Aorta (tissue), 5 donors: ENCODE measurements around the gene SLC19A2. TPM values are rescaled to one million over a fixed set of nuclear protein-coding genes. Genes with fewer than 3 reads are reported as not detected.
A peak's percentile ranks its signal among the peaks of the same experiment; 100 is the strongest.

Experiments used
- ATAC-seq: fragments of 200-7000 bp; cut with Tn5 transposase; one replicate; pipeline ENCODE4 v1.9.1; 2022; ENCODE audit warnings: moderate library complexity; ENCODE audit not compliant: low FRiP score
- DNase-seq, 2 donors: peaks; one replicate each; pipeline ENCODE4 v3.0.0-alpha.2; 2020
- H3K27ac ChIP-seq, 2 donors: one replicate each; pipeline ENCODE4 v1.5.1; 2013; ENCODE audit warnings: low read length in 2 of 2, mild to moderate bottlenecking in 2 of 2, moderate library complexity in 2 of 2, control low read depth in 1 of 2, inconsistent platforms in 1 of 2, low read depth in 1 of 2
- H3K27me3 ChIP-seq, 2 donors: one replicate each; pipeline ENCODE4 v1.6.1; 2013; ENCODE audit warnings: control low read depth in 1 of 2, low read length in 1 of 2, mild to moderate bottlenecking in 1 of 2, moderate library complexity in 1 of 2; ENCODE audit not compliant: insufficient read depth in 2 of 2, control insufficient read depth in 1 of 2
- H3K36me3 ChIP-seq, 2 donors: one replicate each; pipeline ENCODE4 v1.6.1; 2013; ENCODE audit warnings: control low read depth in 1 of 2, low read length in 1 of 2, mild to moderate bottlenecking in 1 of 2; ENCODE audit not compliant: insufficient read depth in 2 of 2, control insufficient read depth in 1 of 2
- H3K4me1 ChIP-seq, 2 donors: one replicate each; pipeline ENCODE4 v1.6.1; 2013; ENCODE audit warnings: low read length in 2 of 2, control low read depth in 1 of 2, mild to moderate bottlenecking in 1 of 2, moderate library complexity in 1 of 2; ENCODE audit not compliant: insufficient read depth in 2 of 2, control insufficient read depth in 1 of 2
- H3K4me3 ChIP-seq, 2 donors: one replicate each; pipeline ENCODE4 v1.5.1; 2013; ENCODE audit warnings: low read length in 2 of 2, control low read depth in 1 of 2, mild to moderate bottlenecking in 1 of 2
- H3K9me3 ChIP-seq: one replicate; pipeline ENCODE4 v1.6.1; 2013; ENCODE audit warnings: mild to moderate bottlenecking, low read length; ENCODE audit not compliant: control insufficient read depth
- WGBS, 2 donors: extraction: QIAGEN DNeasy Blood & Tissue Kit; methylation state at CpG; one replicate each; pipeline ENCODE4 v1.1.7; 2013; 5-methylcytosine and 5-hydroxymethylcytosine counted together
- intact Hi-C, 2 donors: fragments of 100-400 bp; cut with DNase I; formaldehyde crosslinking; loops; one replicate each; pipeline versions ENCODE4 v1.14.2 to v1.15.0; 2022
- polyA plus RNA-seq, 2 donors: library from polyadenylated mRNA; stranded (reverse); fragments of 200-250 nt; gene quantifications; one replicate each; pipeline ENCODE4 v1.2.3, GENCODE V29; 2013
- total RNA-seq, 2 donors: library from RNA; stranded (reverse); fragmentation: NEBNext Ultra II Directional; extraction: Animal tissue kit (Norgen Biotek cat#: 25700); gene quantifications; one replicate each; pipeline ENCODE4 v1.2.1, GENCODE V29; 2021
- donor health status: healthy with polysubstance abuse.
- donor health status: Bipolar disorder and iron deficiency.
- donor health status: DM: no; HTN: no; CAD: no.
- donor health status: DM: no; HTN: no; CAD: no.
- donor health status: DM: yes; HTN: yes; CAD: no.

The SLC19A2 gene
- total and polyA plus RNA-seq, 4 donors: 3.5 to 26.9 (median 8.4) TPM

GRCh38 chr1:169527001-169527400, 41.3 kb upstream of the SLC19A2 start:
- ATAC-seq (no peak), DNase-seq (no peak)
- Histone ChIP-seq H3K27me3 (no peaks in the 10 kb centered on the region), H3K9me3 (no peaks in the 10 kb centered on the region), H3K4me3 (no peak overlapping the region), H3K4me1 (no peaks in the 10 kb centered on the region), H3K27ac (no peak overlapping the region), H3K36me3 (no peaks in the 10 kb centered on the region)
- intact Hi-C loops: no loop called here
- 37 to 55% methylated on average over 3 of the region's 3 CpGs for WGBS, 2 donors

DNA sequence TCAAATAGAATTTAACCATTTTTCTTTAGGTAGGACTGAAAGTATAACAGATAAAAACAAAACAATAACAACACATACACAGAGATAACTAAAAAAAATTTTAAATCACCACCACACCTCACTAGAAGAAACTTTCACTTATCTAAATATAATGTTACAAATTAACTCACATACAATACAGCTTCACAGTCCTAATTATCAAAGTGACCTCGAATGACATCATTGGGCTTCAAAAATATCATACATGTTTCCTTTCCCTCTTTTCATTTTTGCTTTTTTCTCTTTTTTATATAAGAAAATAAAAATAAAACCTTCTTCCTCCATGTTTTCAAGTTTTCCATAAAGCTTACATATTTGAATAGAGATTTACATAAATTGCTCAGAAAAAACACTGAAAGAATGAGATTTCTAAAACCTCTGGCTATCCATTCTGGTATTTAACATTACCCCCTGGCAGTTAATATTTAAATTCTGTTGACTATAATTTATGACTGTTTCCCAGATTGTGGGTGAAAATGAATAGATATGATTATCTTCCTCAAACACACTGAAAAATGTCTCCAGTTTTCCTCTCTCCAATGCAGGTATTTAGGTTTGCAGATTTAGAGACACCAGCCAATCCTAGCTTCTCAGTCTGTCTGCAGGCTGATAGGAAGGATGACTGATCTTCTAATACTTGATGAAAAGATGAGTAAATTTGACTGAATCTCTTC, 40.5 kb upstream of the SLC19A2 start:
- Histone ChIP-seq H3K9me3 (no peaks in the 10 kb centered on the region), H3K4me1 (no peaks in the 10 kb centered on the region), H3K27ac (no peak overlapping the region), H3K27me3 (no peaks in the 10 kb centered on the region), H3K36me3 (no peaks in the 10 kb centered on the region), H3K4me3 (no peak overlapping the region)
- intact Hi-C loops: no loop called here
- no peak for DNase-seq
- WGBS, 2 donors: 88 to 90% methylated on average over 1 of the region's 1 CpG
- ATAC-seq: no peak

GRCh38 chr1:169525391-169525790, 39.6 kb upstream of the SLC19A2 start:
- Histone ChIP-seq H3K27me3 (no peaks in the 10 kb centered on the region), H3K27ac (no peak overlapping the region), H3K9me3 (no peaks in the 10 kb centered on the region), H3K4me1 (no peaks in the 10 kb centered on the region), H3K36me3 (no peaks in the 10 kb centered on the region), H3K4me3 (no peak overlapping the region)
- intact Hi-C loops: no loop called here
- ATAC-seq: no peak
- DNase-seq: no peak
- WGBS, 2 donors: 71 to 81% methylated on average over 1 of the region's 1 CpG

DNA sequence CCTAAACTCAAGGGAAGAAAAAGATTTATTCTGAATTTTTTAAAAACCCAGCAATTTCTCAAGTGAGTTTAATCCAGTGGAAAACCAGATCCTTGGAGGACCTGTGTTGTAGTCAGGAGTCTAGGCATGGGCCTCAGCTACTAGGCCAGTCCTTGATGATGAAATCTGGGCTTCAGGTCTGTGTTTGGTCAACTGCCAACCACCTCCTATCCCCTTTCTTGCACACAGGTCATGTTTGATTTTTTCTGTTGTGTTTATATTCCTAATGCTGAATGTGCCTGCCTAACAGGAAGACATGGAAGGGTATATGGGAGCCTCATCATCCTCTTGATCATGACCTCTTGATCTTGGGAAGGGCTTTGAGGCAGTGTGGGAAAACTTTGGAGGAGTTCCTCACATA, 38.2 kb upstream of the SLC19A2 start:
- Histone ChIP-seq H3K36me3 (no peaks in the 10 kb centered on the region), H3K27me3 (no peaks in the 10 kb centered on the region), H3K27ac (no peak overlapping the region), H3K9me3 (no peaks in the 10 kb centered on the region), H3K4me3 (no peak overlapping the region), H3K4me1 (no peaks in the 10 kb centered on the region)
- DNase-seq: no peak
- intact Hi-C loops: no loop called here
- ATAC-seq: no peak

DNA sequence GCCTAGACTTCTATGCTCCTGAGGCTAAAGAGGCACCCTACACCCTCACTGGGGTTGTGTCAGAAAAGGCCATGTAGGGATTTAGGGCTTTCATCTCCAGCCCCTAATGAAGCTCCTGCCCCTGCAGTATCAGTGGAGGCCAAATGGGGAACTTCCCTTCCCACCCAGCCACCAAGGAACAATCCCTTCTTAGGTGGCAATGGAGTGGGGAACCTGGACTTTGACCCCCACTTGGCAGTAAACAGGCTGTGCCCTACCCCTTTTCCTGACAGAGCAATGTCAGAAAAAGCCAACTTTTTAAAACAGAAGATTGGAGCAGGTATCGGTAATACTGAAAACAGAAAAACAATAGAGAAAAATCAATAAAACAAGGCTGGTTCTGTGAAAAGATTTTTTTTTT, 35.5 kb upstream of the SLC19A2 start:
- no peak overlapping the region for H3K4me3 ChIP-seq
- DNase-seq (no peak), ATAC-seq (no peak)
- H3K9me3 ChIP-seq: no peaks in the 10 kb centered on the region
- no peak overlapping the region for H3K27ac ChIP-seq
- 89 to 91% methylated on average over 1 of the region's 1 CpG for WGBS, 2 donors
- no peaks in the 10 kb centered on the region for H3K4me1 ChIP-seq
- no peaks in the 10 kb centered on the region for H3K36me3 ChIP-seq
- no peaks in the 10 kb centered on the region for H3K27me3 ChIP-seq
- intact Hi-C loops: no loop called here

GRCh38 chr1:169517558-169518186, 31.9 kb upstream of the SLC19A2 start:
- H3K27me3 ChIP-seq: no peaks in the 10 kb centered on the region
- H3K27ac ChIP-seq: no peak overlapping the region
- DNase-seq (no peak), ATAC-seq (no peak)
- intact Hi-C loops: no loop called here
- 90 to 91% methylated on average over 2 of the region's 2 CpGs for WGBS, 2 donors
- H3K36me3 ChIP-seq: no peaks in the 10 kb centered on the region
- H3K4me3 ChIP-seq: no peak overlapping the region
- H3K9me3 ChIP-seq: no peaks in the 10 kb centered on the region
- H3K4me1 ChIP-seq: no peaks in the 10 kb centered on the region

- Histone ChIP-seq H3K9me3 (no peaks in the 10 kb centered on the region), H3K4me1 (no peaks in the 10 kb centered on the region), H3K27ac (no peak overlapping the region), H3K27me3 (no peaks in the 10 kb centered on the region), H3K36me3 (no peaks in the 10 kb centered on the region), H3K4me3 (no peak overlapping the region)
- no peak for DNase-seq
- intact Hi-C loops: no loop called here
- ATAC-seq: no peak
Observed at GRCh38 chr1:169515641-169516040, 29.9 kb upstream of the SLC19A2 start.

DNA sequence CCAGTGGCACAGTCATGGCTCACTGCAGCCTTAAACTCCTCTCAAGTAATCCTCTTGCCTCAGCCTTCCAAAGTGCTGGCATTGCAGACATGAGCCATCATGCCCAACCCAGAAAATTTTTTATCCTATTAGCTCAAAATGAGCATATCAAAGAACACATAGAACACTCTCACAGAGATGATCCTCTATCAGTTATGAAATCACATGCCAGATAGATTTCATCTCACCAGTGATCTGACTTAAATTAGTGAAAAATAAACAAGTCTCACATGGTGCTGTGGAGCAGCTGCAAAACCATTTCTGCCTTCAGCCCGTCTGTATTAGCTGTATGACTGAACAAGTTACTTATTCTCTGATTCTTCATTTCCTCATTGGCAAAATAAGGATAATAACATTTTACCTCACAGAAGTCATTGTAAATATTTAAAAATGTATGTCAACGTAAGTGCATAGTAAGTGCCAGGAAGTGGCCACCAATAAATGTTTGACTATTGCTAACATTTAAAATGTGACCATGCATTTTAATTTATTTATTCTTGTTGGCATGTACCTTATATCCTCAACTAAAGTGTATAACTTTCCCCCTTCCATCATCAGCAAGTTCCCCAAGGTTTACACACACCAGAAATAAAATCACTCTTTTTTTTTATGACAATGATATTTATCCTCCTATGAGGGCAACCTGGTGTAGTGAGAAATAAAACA, 29.0 kb upstream of the SLC19A2 start:
- H3K27ac ChIP-seq: no peak overlapping the region
- H3K4me1 ChIP-seq: no peaks in the 10 kb centered on the region
- 59 to 74% methylated on average over 2 of the region's 2 CpGs for WGBS, 2 donors
- no peaks in the 10 kb centered on the region for H3K36me3 ChIP-seq
- no peaks in the 10 kb centered on the region for H3K9me3 ChIP-seq
- H3K27me3 ChIP-seq: no peaks in the 10 kb centered on the region
- no peak for DNase-seq
- H3K4me3 ChIP-seq: no peak overlapping the region
- no peak for ATAC-seq
- intact Hi-C loops: no loop called here

- Histone ChIP-seq H3K27me3 (no peaks in the 10 kb centered on the region), H3K4me3 (no peak overlapping the region), H3K4me1 (no peaks in the 10 kb centered on the region), H3K36me3 (no peaks in the 10 kb centered on the region), H3K27ac (no peak overlapping the region), H3K9me3 (no peaks in the 10 kb centered on the region)
- ATAC-seq (peak; percentile 37), DNase-seq (no peak)
- intact Hi-C loops: no loop called here
Observed at GRCh38 chr1:169513208-169513607, 27.5 kb upstream of the SLC19A2 start.
